Ecto neural progenitor cell (in vitro differentiated cells): Measurements from ENCODE around the gene PGM3.

Experiments used
- DNase-seq: peaks from one replicate; pipeline ENCODE4 v3.0.0-alpha.2; 2018; ENCODE audit warnings: low spot score

PGM3 gene

DNA sequence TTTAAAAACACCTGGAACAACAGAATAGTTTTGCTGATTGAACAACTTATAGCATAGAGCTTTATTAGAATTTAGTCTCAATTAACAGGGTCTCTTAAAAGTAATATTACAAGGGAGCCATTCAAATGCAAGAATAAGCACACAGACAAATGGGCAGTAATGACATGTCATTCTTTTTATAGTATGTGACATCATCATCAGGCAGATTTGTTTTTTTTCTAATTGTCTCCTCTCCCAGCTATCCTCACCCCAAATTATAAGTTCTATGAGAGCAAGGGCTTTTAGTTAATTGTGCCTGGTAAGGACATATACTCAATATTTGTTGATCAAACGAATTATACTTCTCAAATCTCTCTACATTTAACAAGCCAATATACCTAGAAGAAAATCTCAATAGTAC, 11.0 kb downstream of the PGM3 start:
- DNase-seq: no peak

DNA sequence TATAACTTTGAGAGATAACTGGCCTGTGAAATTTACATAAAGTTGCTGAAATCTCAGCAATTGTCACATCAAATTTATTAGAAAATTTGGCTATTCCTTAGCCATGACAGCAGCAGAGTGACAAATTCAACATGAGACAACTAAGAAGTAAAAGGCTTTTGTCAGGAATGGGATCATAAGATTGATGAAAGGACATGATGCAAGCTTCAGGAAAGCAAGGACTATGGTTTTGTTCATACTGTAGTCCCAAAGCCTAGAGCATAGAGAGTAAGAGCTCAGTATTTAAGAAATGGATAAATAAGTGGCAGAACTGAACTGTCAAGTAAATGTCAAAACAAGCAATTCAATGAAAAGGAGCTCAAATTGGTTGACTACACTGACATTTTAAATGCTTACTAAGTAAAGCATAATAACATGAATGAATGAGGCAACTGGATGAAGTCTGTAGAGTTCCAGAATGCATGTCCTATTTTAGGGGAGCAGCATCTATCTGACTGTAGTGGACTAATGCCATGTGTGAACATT, 12.6 kb downstream of the PGM3 start:
- DNase-seq: no peak

DNA sequence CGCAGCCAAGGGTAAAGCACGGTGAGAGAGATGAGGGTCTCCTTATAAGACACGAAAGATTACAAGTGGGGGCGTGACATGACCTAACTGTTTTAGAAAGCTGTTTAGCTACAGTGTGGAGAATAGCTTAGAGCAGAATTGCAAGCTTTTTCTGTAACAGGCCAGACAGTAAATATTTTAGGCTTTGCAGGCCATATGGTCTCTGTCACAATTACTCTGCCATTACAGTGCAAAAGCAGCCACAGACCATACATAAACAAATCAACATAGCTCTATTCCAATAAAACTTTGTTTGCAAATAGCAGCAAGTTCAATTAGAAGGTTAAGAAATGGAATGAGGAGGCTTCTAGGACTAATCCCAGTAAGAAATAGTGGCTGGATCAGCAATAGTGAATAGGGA, 16.8 kb downstream of the PGM3 start:
- no peak for DNase-seq

DNA sequence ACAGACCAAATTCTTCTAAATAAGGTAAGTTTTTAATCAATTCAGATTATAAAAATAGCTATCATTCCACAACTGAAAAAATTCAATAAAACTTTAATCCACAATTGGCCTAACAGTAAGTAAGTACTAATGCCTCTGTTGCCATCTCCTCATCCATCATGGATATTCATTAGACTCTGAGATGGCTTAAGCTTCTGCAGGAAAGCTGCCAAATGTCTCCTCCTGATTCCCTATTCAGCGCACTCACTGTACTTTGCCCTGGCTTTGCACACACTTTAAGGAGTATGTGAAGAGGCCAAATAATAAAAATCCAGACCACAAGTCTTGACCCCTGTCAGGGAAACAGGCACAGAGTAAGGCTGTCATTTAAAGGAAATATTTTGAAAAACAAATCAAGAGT, 23.6 kb downstream of the PGM3 start:
- no peak for DNase-seq

DNA sequence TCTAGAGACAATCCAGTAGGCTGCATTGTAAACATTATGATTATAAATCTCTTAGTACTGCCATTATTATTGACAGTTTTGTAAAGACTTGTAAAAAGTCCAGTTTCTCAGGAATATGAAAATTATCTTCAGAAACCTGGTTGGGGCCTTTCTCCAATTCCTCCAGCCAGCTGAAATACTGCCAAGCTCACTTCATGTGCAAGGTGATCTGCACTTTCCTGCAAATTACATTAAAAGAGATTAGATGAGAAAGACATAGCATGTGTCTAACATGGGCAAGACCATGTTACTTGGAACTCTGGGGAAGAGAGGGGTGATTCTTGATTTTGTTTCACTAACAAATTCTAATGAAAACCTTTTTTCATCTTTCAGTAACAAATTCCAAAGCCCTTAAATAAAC, 24.0 kb downstream of the PGM3 start:
- no peak for DNase-seq

DNA sequence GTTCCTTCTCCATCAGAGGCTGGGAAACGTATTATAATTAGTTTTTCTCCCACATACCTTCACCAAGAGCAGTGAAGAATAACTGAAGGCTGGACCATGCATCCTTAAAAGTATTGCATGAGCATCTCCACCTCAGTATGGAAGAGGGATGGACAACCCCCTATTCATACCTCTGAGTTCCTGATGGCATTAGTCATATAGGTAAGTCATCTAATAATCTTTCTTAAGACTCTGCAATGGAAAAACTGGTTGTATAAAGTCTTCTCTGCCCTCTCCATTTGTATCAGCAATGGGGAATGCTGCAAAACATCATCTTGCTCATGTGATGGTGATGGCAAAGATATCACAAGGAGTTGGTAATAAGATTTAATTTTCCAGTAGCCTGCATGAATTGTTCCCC, 24.5 kb downstream of the PGM3 start:
- no peak for DNase-seq

DNA sequence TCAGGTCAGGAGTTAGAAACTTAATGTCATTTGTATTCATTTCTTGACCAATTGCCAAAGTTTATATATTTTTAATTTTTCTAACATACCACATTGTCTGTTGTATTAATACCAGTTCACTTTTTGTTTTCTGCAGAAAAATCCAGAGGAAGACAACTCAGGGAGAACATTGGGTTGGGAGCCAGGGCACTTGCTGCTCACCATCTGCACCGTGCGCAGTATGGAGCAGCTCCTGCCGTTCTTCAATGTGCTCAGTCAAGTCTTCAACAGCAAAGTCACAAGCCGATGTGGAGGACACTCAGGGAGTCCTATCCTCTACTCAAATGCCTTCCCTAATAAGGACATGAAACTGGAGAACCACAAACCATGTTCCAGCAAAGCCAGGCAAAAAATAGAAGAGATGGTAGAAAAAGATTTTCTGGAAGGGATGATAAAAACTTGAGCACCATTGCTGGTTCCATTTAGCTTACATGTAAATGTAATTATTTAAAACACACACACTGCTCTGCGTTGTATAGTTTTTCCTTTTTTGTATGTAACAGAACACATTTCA, 25.3 kb downstream of the PGM3 start:
- DNase-seq: no peak

DNA sequence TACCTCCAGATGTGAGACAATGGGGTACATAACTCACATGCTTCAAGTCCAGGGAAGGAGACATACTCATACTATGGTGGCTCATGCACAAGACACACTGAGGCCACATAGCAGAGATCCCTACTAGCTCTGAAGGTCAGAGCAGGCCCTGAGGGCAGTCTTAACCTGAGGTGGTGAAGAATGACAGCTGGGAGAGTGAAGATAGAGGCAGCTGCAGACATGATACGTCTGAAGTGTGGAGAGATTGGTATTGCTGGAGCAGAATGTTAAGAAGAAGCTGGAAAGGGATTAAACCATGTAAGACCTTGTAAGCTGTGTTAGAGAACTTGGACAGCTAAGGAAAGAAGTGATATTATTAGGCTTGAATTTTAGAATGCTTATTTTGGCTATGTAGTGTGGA, 32.9 kb downstream of the PGM3 start:
- DNase-seq: no peak

DNA sequence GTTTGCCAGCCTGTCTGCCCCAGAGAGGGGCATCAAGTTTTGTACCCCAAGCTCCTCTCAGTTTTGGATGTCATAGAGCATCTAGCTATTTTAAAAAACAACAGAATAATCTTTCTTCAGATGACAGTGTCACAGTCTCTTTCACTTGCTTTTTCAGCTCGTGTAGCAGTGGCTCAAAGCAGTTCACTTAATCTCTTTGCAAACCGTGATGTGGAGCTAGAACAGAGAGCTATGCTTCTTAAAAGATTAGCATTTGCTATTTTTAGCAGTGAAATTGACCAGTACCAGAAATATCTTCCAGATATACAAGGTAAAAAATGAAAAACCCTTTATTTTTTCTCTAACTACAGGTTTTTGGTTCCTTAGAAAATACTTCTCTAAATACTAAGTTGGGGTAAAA, 37.3 kb downstream of the PGM3 start:
- DNase-seq: no peak

DNA sequence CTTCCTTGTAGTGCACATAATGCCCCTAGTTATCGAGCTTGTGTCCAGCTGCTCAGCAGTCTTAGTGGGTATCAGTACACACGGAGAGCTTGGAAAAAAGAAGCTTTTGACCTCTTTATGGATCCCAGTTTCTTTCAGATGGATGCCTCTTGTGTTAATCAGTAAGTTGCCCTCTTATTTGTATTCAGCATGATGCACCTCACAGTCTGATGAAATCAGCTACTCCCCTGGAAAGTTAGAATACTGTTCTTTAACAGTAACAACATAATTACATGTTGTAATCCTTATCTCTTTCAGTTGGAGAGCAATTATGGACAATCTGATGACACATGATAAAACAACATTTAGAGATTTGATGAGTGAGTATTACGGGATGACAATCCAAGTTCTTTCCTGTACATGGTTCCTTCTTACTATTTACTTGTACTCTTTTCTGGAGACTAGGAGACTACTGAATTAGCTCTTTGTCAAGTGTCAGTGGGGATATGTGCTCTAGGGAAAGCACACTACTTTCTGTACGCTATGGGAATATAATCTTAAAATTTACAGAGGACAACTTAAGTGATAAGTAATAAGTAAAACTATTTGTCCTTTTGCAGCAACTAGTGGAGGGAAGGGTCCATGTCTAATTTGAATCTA, 39.1 kb downstream of the PGM3 start:
- DNase-seq: no peak

DNA sequence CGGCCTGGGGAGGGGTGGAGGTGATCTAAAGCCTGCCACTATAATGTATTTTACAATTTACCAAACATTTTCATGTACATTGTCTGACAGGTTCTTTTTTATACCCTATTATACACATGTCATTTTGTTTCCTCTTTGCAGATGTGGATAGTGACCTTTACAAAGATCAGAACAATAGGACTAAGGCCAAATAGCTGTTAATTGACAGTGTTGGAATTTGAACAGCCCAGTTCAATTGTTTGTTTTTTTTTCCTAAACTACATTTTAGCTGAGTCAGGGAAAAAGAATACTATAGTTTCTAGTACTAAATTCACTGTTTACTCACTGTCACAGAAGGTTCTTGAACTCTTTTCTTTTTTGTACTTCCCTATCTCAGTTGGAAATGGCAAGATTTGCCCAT, 40.2 kb downstream of the PGM3 start:
- no peak for DNase-seq

DNA sequence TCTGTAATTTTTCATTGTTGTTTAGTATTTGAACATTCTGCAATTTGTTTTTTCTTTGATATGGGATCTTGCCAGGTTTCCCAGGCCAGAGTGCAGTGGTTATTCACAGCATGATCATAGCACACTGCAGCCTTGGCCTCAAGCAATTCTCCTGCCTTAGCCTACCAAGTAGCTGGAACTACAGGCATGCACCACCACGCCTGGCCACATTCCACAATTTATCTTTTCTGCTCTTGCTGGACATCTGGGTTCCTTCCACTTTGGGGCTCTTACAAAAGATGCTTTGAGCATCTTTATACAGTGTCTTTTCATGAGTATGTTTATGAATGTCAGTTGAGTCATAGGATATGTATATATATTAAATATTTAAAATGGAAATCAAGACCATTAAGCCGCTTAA, 42.0 kb downstream of the PGM3 start:
- no peak for DNase-seq

DNA sequence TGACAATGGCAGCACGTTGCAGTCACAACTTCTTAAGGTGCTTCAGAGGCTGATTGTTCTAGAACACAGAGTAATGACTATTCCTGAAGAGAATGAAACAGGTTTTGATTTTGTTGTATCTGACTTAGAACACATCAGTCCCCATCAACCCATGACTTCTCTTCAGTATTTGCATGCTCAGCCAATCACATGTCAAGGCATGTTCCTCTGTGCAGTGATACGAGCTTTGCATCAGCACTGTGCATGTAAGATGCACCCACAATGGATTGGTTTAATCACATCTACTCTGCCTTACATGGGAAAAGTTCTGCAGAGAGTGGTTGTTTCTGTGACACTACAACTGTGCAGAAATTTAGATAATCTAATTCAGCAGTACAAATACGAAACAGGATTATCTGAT, 54.3 kb downstream of the PGM3 start:
- DNase-seq: no peak

DNA sequence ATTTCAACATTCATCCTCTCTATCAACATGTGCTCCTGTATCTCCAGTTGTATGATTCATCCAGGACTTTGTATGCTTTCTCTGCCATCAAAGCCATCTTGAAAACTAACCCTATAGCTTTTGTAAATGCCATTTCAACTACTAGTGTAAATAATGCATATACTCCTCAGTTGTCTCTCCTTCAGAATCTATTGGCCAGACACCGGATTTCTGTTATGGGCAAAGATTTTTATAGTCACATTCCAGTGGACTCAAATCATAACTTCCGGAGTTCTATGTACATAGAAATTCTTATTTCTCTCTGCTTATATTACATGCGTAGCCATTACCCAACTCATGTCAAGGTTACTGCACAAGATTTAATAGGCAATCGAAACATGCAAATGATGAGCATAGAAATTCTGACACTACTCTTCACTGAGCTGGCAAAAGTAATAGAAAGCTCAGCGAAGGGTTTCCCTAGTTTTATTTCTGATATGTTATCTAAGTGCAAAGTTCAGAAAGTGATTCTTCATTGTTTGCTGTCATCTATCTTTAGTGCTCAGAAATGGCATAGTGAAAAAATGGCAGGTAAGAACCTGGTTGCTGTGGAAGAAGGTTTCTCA, 54.8 kb downstream of the PGM3 start:
- no peak for DNase-seq

DNA sequence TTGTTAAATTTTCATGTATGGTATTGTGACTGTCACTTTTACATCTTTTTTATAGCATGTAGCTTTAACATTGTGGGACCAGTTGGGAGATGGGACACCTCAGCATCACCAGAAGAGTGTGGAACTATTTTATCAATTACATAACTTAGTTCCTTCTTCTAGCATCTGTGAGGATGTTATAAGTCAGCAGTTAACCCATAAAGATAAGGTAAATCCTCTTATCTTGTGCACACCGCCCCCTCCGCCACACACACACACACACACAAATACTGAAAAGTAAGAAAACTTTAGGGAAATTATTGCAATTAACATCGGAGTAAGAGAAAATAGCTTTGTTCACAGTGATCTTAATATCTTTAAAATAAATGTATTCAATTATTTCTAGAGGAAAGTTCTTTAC, 60.9 kb downstream of the PGM3 start:
- DNase-seq: no peak

DNA sequence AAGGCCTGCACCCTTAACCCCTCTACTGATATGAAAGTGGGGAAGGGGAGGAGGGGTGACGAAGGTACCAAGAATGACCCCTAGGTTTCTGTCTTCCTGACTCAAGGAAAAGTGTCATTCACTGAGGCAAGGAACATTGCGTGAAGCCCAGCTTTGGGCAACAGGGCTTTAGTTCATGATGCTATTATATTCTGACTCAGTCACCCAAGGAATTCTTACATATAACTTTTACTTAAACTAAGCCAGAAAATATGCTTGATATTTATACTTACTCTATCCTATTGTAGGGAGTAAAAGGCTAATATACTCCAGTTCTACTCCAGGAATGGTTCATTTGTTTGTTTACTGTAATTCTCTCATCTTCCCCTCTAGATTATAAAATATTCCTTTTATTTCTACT, 65.1 kb downstream of the PGM3 start:
- DNase-seq: no peak

DNA sequence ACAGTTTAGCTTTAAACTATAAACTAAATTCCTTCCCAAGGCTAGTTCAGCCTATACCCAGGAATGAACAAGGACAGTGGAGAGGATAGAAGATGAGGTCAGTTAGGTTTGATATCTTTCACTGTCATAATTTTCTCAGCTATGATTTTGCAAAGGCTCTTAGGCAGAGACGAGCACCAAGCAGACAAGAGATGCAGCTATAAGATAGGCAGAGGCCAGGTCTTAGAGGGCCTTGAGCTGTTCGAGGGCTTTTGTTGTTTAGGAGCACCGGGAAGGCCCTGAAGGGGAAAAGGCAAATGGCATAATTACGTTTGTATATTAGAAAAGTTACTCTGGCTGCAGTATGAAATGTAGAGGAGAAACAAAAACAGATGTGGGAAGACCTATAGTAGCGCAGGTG, 65.8 kb downstream of the PGM3 start:
- DNase-seq: no peak

DNA sequence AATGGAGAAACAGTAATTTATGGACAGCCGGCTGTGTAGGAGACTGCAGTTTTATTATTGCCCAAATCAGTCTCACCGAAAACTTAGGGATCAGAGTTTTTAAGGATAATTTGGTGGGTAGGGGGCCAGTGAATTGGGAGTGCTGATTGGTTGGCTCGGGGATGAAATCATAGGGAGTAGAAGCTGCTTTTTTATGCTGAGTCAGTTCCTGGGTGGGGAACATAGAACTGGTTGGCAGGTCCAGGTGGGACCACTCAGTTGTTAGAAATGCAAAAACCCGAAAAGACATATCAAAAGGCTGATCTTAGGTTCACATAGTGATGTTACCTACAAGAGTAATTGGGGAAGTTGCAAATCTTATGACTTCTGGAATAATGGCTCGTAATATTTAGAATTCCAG, 66.3 kb downstream of the PGM3 start:
- no peak for DNase-seq

DNA sequence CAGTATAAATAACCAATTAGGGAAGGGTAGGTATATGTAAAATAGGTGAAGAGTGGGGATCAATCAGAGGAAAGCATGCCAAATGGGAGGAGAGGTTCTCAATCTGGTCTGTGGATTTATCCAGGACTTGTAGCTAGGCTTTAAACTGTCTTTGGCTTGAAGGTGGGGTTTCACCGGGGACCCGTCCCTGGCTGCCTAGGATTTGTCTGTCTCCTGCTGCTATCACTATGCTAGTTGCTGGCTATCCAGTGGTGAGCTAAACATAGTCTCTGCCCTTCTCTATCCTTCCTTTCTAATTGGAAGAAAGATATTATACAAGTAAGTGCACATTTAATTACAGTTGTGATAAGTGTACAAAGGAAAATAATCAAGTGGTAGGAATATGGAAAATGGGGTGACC, 66.8 kb downstream of the PGM3 start:
- no peak for DNase-seq

DNA sequence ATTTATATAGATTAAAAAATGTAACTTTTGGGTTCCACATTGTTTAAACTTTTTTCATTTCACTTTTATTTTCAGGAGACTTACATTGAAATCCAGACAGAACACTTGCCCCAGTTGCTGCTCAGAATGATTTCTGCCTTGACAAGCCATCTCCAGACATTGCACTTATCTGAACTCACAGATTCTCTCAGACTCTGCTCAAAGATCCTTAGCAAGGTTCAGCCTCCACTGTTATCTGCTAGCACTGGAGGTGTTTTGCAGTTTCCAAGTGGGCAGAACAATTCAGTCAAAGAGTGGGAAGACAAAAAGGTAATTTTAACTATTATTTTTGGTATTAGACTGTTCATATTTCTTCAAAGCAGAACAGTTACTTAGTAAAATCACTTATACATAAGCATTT, 67.6 kb downstream of the PGM3 start:
- DNase-seq: no peak

DNA sequence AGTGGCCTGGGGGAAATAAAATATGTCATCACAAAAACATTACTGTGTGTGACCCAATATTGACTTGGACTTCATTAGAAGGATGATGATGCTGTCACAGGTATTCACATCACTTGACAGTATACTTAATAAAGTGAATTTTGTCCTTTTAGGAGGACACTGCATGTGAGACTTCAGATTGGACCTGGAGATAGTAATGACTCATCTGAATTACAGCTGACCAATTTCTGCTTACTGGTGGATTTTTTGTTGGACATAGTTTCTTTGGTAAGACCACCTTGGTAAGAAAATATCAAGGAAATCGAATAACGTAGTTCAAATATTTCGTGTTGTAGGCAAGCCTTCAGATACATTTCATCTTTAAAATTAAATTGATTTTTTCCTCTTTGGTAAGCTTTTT, 68.5 kb downstream of the PGM3 start:
- no peak for DNase-seq

DNA sequence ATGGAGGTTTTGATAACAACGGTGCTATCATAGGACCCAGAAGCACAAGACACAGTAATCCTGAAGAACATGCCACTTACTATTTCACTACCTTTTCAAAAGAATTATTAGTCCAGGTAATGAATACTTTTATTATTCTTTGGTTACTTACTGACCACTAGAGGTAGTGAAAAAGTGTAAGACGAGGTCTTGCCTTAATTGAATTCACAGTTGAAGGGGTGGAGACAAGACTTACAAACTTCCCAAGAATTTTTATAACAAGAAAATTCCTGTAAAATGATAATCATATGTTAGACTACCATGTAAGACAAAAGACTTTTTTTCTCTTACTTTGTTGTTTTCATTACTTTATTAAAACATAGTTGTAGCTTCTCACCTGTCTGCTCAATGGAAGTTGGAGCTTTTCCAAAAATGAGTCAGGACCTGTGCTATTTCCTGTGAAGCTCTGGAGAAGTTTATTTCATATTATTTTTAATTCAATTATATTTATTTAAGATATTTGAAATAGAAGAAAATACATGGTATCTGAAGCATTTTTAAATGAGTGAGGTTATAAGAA, 73.2 kb downstream of the PGM3 start:
- no peak for DNase-seq

DNA sequence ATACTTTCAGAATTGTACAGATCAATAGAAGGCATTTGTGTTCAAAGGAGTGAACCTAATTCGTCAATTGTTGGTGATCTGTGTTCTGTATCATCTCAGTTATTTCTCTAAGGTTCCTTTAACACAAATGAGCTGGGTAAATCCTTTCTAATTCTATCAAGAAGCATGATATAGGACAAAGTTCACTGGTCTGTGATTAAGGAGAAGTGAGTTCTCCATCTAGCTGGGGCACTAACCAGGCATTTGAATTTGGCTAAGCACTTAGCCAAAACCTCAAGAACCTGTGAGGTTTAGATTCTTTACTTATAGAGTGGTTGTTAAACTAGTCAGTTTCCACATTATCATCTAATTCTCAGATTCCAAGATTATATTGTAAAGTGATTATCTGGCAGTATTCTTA, 75.3 kb downstream of the PGM3 start:
- no peak for DNase-seq
